HG03135 (cell line): Measurements from ENCODE around the gene GFY.

Source experiments
- ATAC-seq: cut with Tn5 transposase; IDR thresholded peaks from one replicate; pipeline ENCODE4 v1.9.1; 2021; ENCODE audit warnings: mild to moderate bottlenecking, moderate library complexity; ENCODE audit not compliant: unreplicated experiment

Gene GFY, protein sequence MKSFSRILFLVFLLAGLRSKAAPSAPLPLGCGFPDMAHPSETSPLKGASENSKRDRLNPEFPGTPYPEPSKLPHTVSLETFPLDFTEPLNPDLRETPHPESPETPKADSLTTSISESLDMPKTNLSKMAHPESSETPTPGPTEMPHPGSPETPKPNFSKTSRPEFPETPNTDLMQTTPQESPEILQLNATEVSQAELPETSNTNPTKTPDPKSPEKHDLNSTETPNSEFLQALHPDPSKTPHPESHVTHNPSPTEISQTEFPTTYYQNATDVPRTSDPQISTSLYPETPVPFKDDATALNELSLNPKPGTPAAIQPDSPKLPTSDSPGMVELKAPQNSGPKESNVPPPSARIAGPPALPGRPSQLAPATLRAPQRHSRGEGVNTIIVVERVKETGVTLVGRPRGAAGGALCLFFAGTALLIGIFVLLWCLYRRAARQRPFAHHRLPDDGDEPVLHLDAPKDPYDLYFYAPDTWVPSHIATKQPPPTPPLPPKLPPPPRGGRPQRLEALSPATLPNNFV

DNA sequence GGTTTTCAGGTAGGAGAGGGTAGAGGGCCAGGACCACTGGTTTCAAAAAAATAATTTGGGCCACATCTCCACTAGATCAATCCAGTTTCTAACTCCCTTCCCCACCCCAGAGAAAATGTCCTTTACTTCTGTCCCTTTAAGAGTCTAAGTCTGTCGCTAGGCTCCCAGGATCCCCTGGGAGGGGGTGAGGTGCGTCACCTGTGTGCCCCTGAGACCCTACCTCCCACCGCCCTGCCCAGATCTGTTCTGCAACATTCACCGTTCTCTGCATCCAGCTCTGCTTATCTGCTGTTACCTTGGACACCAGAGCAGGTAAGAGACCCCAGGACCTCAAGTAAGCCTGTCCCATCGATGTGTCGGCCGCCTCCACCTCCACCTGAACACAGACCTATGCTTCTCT, at the start of gene GFY:
Gene GFY, plus strand, starts transcription at position 211 of the 400 bp plus-strand sequence. CDS start 1,043 bp downstream, outside the sequence.
- ATAC-seq, result no peak

DNA sequence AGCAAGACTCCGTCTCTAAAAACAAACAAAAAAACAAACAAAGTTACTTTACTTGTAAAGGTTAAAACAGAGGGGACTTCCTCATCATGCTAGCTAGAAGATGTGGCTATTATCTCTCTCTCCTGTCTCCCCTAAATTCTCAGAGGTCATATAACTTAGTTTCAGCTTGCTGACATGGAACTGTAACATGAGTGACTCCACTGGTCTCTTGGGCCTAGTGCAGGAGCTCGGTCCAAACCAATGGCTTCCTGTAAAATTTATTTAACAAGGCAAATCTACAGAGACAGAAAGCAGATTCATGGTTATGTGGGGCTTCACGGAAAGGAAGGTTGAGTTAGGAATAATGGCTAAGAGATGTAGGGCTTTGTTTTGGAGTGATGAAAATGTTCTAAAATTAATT, 46.7 kb upstream of the GFY start:
- no peak for ATAC-seq

DNA sequence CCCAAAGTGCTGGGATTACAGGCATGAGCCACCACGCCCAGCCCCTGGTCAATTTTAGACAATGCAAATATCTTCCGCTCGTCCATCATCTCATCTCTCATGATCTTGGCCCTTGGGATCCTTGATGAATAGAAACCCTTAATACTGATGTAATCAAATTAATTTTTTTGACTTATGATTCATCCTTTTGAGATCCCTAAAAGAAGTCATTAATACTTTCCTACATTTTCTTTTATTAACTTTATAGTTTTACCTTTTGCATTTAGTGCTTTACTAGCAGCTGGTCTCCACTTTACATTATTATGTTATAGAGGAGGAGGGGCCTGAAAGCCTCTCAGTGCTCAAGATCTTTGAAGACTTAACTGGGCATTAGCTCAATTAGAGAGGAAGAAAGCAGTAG, 44.8 kb upstream of the GFY start:
- ATAC-seq, result no peak

DNA sequence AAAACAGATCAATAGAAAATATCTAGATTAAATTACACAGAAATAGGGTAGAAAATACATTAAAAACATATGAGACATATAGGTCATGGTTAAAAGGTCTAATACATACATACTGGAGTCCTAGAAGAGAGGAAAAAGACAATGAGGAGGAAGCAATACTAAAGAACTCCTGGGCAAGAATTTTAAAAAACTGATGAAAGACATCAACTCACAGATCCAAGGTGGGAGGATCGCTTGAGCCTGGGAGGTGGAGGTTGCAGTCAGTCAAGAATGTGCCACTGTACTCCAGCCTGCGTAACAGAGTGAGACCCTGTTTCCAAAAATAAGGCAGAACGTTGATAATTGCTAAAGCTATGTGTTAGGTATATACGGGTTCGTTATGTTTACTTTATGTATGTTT, 42.5 kb upstream of the GFY start:
- no peak for ATAC-seq

DNA sequence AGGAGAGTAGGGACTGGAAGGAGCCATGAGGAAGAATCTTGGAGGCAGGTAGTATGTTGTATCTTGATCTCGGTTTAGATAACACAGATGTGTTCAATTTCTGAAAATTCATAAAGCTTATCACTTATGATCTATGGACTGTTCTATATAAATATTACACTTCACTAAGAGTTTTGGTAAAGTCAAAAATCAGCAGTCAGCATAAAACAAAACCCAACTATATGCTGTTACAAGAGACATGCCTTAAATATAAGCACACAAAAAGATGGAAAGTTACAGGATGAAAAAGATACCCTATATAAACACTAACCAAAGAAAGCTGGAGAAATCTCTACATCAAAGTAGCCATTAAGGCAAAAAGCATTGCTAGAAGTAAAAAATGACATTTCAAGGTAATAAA, 41.6 kb upstream of the GFY start:
- no peak for ATAC-seq

DNA sequence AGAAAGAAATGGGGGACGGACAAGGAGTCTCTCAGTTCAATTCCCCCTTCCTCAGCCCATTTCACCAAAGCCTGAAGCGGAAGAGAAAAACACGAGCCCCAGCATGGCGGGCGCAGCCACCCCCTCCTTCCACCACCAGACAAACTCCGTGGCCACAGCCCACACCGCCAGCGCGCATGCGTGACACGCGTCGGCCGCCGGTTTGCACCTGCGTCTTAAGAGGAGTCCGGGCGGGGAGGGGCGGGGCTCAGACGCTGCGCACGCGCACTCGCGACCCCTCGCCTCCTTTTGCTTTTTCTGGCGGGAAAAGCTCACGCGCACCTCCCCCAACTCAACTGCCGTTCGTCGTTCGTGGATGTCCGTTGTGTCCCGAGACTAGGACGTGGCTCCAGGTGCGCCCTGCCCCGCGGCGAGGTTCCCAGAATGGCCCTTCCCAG, 37.2 kb upstream of the GFY start, which contains the start of gene KASH5:
Gene KASH5, plus strand, starts transcription at position 314 of the 437 bp plus-strand sequence. CDS start 2,635 bp downstream, outside the sequence.
- no peak for ATAC-seq

DNA sequence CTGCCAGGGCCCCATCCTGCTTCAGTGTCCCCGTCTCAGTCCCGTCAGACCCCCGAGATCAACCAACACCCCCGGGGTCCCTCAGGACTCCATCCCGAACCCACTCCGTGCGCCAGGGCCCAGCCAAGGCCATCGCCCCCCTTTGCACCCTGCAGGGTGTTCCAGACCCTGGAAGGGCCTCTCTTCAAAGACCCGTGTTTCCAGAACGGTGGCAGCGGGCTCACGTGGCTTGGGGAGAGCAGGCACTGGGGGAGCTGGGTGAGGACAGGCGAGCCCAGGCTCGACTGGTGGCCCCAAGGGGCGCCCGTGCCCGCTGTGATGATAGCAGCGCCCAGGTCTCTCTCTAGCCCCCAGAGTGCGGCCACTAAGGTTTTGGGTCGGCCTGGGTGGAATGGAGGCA, 35.8 kb upstream of the GFY start:
- ATAC-seq, result no peak

DNA sequence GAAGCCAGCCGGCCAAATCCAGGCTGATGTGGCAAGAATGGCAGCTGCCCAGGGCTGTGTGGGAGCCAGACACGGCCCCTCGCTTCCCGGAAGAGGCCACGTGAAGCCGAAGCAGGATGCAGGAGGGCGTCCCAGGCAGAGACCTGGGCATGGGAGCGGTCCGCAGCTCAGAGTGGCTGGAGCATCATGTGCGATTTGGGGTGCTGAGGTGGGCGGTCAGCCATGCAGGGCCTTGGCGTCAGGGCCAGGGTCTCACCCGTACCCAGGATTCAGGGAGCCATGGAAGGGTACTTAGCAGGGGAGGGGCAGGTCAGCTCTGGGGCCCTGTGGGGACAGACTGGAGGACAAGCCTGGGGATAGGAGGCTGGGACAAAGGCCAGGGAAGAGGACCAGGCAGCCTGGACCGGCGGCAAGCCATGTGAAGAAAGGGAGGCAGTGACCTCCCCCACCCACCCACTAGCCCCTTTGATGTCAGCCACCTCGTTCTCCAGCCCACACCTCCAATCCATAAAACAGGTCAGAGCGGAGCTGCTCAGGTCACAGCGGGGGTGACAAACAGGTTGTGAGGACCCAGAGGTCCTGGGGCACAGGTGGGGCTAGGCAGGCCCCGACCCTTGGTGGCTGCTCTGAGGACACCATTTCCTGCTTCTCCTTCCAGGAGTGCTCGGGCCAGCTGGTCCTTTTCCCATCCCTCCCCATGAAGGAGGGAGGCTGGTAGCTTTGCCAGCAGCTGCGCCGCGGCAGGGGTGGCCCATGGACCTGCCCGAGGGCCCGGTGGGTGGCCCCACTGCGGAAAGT, 34.9 kb upstream of the GFY start:
- no peak for ATAC-seq

DNA sequence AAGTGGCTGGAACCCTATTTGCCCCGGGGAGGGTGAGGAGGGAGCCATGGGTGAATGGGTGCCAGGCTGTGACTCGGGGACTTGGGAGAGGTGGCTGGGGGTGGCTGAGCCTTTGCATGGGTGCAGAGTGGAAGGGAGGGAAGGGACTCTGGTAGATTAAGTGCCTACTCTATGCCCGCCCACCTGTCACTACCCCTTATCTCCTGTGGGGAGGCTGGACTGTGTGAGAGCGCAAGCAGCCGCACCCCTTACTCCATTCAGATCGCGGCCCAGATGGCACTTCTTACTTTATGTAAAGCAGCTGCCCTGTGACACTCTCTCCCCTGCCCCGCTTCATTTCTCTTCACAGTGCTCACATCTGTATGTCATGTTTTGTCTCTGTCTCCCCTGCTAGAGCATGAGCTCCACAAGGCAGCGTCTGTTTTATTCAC, 34.2 kb upstream of the GFY start:
- no peak for ATAC-seq

DNA sequence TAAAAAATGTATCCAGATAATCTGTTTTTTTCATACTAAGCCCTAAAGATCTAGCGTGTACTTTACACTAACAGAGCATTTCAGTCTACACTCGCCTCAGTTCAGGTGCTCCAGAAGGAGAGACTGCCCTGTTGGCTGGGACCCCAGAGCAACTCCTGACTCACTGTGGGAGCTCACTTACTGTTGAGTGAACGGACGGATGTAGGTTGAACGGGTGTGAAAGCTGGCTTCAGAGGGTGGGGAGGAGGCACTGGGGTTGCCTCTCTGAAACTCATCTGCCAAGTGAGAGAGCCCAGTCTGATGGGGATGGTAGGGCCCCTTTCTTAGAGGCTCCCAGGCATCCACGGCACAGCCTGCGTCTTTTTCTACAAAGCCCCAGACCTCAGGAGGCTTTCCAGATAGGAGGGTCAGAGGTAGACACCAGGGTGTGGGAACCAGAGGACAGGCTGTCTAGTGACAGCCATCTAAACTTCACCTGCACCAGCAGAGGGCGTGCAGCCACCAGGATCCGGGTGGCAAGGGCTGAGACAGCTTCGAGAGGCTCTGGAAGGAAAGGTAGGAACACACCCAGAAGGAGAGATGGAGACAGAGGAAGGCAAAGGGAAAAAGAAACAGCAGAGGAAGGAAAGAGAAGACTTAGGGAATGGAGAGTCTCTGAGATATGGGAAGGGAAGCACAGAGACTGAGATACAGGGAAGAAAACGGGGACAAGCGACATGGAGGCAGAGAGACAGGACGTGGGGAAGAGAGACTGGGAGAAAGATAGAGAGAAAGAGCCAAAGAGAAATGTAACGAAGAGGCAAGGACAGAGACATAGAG, 33.4 kb upstream of the GFY start:
- ATAC-seq, result no peak

DNA sequence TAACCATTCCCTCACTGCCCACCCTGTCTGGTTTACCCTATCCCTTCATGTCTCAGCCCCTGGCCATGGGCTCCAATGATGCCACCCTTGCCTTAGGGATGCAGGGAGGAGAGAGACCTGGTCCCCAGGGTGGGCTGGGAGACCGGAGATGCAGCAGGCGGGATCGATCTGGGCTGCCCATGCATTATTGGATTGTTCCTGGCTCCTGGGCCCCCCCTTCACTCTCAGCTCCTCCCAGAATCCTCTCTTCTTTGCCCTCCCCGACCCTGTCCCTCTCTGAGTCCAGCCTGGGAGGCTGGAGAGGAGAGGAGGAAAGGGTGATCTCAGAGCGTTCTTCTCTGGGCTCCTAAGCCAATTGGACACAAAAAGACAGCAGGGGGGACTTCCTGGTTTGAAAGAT, 31.3 kb upstream of the GFY start:
- no peak for ATAC-seq

DNA sequence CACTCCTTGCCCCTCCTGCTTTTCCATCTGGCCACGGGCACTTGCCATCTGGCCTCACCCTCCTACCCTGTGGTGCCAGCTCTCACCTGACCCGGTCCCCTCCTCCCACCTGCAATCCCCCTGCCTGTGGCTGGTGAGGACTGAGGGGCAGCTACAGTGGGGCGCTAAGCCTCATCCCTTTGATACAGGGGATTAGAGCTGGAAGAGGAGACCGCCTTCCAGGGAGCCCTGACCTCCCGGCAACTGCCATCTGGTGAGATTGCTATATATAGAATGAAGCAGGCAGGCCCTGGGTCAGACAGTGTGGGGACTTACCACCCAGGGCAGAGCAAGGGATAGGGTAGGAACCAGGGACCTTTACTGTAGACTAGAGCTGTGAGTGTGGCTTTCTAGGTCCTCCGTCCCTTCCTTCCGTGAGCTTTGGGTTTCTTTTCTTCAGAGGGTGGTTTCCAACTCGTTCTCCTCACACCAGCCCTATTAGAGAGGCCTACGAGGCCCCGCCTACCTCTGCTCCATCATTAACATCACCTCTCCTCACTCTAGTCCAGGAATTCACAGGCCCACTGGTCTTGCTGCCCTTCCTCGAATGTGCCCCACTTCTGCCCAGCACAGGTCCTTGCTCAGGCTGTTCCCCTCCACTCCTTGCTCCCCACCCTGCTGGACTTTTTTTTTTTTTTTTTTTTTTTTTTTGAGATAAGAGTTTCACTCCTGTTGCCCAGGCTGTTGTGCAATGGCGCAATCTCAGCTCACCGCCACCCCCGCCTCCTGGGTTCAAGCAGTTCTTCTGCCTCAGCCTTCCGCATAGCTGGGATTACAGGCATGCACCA, 29.4 kb upstream of the GFY start:
- ATAC-seq, result no peak

DNA sequence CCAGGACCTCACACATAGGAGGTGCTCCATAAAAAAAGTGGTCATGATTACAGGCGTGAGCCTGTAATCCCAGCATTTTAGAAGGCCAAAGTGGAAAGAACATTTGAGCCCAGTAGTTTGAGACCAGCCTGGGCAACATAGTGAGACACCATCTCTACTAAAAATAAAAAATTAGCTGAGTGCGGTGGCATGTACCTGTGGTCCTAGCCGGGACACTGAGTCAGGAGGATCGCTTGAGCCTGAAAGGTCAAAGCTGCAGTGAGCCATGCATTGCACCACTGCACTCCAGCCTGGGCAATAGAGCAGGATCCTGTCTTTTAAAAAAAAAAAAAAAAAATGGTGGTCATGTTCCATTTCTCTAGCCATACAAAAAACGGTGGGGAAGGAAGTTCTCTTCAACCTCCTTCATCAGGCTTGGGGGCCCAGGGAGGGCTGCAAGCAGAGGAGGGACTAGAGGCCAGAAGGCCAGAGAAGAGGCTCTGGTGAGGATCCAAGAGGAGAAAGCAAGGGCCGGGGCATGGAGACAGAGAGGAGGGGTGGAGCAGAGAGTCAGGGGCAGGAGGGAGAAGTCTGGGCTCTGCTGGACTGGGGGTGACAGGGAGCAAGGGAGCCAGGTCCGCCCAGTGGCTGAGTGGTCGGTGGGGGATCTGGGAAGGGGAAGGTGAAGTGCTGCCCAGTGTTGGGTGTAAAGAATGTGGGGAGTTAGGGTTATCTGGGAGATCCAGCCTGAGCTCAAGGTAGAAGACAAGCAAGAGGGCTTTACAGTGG, 28.3 kb upstream of the GFY start:
- ATAC-seq, result no peak

DNA sequence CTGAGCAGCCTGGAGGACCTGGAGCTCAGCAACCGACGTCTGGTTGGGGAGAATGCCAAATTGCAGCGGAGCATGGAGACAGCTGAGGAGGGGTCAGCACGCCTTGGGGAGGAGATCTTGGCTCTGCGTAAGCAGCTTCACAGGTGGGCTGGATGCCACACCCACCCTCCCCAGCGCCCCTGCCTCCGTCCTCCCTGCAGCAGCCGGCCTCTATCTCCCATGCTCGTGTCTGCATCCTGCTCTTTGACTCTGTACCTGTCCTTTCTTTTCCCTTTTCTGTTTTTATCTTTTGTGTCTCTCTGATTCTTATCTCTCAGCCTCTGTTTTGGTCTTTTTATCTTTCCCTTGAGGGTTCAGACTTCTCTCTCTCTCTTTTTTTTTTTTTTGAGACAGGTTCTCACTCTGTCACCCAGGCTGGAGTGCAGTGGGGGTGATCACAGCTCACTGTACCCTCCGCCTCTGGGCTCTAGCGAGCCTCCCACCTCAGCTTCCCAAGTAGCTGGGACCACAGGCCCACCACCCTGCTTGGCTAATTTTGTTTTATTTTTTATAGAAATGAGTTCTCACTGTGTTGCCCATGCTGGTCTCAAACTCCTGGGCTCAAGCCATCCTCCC, 27.1 kb upstream of the GFY start:
- no peak for ATAC-seq

DNA sequence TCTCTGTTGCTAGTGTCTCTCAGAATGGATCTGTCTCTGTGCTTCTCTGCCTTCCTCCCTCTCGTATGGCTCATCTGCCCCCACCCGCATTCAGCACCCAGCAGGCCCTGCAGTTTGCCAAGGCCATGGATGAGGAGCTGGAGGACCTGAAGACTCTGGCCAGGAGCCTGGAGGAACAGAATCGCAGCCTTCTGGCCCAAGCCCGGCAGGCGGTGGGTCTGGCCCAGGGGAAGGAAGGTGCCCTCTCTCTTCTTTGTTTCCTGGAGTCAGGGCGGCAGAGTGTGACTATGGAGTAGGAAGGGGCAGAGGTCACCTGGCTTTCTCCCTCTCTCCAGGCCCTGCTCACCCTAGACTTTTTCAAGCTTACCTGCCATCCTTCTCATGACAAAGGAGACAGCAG, 26.3 kb upstream of the GFY start:
- no peak for ATAC-seq

DNA sequence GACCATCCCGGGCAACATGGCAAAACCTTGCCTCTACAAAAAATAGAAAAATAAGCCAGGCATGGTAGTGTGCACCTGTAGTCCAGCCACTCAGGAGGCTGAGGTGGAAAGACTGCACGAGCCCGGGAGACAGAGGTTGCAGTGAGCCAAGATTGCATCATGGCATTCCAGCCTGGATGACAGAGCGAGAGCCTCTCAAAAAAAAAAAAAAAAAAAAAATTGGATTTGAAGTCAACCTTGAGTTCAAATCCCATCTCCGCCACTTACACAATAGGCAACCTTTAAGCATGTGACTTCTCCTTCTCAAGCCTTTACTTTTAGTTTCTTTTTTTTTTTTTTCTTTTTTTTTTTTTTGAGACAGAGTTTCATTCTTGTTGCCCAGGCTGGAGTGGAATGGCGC, 25.2 kb upstream of the GFY start:
- no peak for ATAC-seq

DNA sequence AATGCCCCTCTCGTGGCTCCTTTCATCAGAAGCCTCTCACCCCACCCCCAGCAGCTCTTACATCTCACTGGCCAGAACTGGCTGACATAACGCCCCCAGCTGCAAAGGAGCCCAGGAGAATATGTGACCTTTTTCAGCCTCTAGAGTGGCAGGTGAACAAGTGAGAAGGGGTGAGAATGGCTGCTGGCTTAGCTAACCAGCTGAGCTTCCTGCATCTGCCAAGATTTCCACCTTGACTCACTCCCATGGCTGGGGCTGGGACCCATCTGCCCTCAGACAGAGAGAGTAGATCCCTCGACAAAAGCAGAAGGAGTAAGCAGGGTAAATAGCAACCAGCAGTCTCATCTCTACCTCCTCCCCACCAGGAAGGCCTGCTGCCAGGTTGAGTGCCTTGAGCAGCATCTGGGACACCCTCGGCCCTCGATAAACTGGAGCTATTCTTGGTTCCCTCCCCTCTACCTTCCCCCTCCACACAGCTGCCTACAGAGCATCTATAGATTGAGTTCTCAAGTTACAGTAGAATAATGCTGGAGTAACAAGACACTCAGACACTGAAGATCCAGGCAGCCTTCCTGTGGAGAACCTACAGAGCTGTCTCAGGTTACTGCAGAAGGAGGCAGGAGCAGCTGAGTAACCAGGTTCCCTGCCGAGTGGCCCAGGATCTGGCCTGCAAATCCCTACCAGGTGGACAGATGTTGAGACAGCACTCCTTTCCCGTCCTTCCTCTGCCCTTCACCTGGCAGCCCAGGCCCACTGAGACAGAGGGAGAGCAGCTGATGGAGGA, 21.6 kb upstream of the GFY start:
- no peak for ATAC-seq

DNA sequence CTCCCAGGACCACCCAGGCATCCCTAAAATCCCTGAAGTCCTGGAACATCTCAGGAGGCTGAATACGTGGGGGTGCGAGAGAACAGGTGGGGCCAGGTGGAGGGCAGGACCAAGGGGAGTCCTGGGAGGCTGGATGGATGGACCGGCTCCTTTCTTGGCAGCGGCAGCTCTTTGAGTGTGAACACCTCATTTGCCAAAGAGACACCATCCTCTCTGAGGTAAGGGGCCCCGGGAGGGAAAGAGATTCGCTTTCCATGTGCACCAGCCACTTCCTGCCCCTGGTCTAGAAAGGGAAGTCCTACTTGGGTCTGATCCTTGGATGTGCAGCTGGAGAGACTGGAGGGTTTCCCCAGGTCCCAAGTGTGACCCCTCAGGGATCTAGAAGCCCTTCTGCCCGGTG, 18.1 kb upstream of the GFY start:
- ATAC-seq, result no peak
